Tibial nerve (tissue), 4 donors: Measurements from ENCODE around the gene ZNF319.

Experiments used
- CTCF ChIP-seq, 5 experiments: fragments of 200-600 bp in 3 of 5; fragments of 450-650 bp in 2 of 5; sonication (generic) in 3 of 5; IDR thresholded peaks; one replicate each; pipeline ENCODE4 v1.5.1; 2016 to 2019; ENCODE audit warnings: antibody characterized with exemption in 5 of 5, mild to moderate bottlenecking in 3 of 5, moderate library complexity in 2 of 5
- EP300 ChIP-seq, 2 donors: sonication (generic); formaldehyde crosslinking; IDR thresholded peaks; one replicate each; pipeline ENCODE4 v1.6.1; 2017; ENCODE audit warnings: antibody characterized with exemption in 2 of 2, mild to moderate bottlenecking in 1 of 2
- POLR2A ChIP-seq, 2 donors: fragments of 450-650 bp; IDR thresholded peaks; one replicate each; pipeline ENCODE4 v1.6.1; 2017; ENCODE audit warnings: antibody characterized with exemption in 2 of 2, mild to moderate bottlenecking in 2 of 2, moderate library complexity in 2 of 2

- TF ChIP-seq CTCF (IDR thresholded peaks at IDR 0.05): no peak
- TF ChIP-seq POLR2A (IDR thresholded peaks at IDR 0.05): no peak
- no peak for TF ChIP-seq EP300 (IDR thresholded peaks at IDR 0.05)
Measured at GRCh38 chr16:57997528-57998265, 2.8 kb downstream of the ZNF319 start.
